ENCODE data around the gene CARNS1. TPM values are rescaled to one million over a fixed set of nuclear protein-coding genes. Genes with fewer than 3 reads are reported as not detected.

CARNS1 gene
- total RNA-seq (2014; rRNA removed; shearing (Covaris generic)): not detected in 2 replicates

- in situ Hi-C loops (cut with HindIII; ENCODE audit: low sequenced_read_pairs): no loop called here
- DNase-seq (ENCODE audit: low spot score): no peak
These were observed at the start of gene CARNS1 for GRCh38 chr11:67415501-67416304. Gene CARNS1, plus strand, starts transcription at chr11:67415678. Its CDS starts 522 bp downstream, at chr11:67416200.

- no peak for DNase-seq (ENCODE audit: low spot score)
- in situ Hi-C loops (cut with HindIII; ENCODE audit: low sequenced_read_pairs): no loop called here
These were observed 49.6 kb upstream of the CARNS1 start for GRCh38 chr11:67365736-67366444.

GRCh38 chr11:67366546-67366945, 48.9 kb upstream of the CARNS1 start:
- DNase-seq (ENCODE audit: low spot score): no peak
- in situ Hi-C loops (cut with HindIII; ENCODE audit: low sequenced_read_pairs): no loop called here

GRCh38 chr11:67366961-67367760, 48.3 kb upstream of the CARNS1 start:
- in situ Hi-C loops (cut with HindIII; ENCODE audit: low sequenced_read_pairs): no loop called here
- no peak for DNase-seq (ENCODE audit: low spot score)

- in situ Hi-C loops (cut with HindIII; ENCODE audit: low sequenced_read_pairs): no loop called here
- DNase-seq (ENCODE audit: low spot score): no peak
These were observed 47.7 kb upstream of the CARNS1 start for GRCh38 chr11:67367761-67368227.

- in situ Hi-C loops (cut with HindIII; ENCODE audit: low sequenced_read_pairs): no loop called here
- no peak for DNase-seq (ENCODE audit: low spot score)
These were observed 46.9 kb upstream of the CARNS1 start for GRCh38 chr11:67368621-67369020.

- DNase-seq (ENCODE audit: low spot score): no peak
- in situ Hi-C loops (cut with HindIII; ENCODE audit: low sequenced_read_pairs): no loop called here
These were observed 46.2 kb upstream of the CARNS1 start for GRCh38 chr11:67369275-67369674.

GRCh38 chr11:67369801-67370284, 45.6 kb upstream of the CARNS1 start:
- DNase-seq (ENCODE audit: low spot score): no peak
- in situ Hi-C loops (cut with HindIII; ENCODE audit: low sequenced_read_pairs): no loop called here

- in situ Hi-C loops (cut with HindIII; ENCODE audit: low sequenced_read_pairs): no loop called here
- no peak for DNase-seq (ENCODE audit: low spot score)
These were observed 45.0 kb upstream of the CARNS1 start for GRCh38 chr11:67370351-67371076.

GRCh38 chr11:67371189-67371910, 44.1 kb upstream of the CARNS1 start:
- in situ Hi-C loops (cut with HindIII; ENCODE audit: low sequenced_read_pairs): no loop called here
- DNase-seq (ENCODE audit: low spot score): no peak

GRCh38 chr11:67371911-67372320, 43.6 kb upstream of the CARNS1 start:
- no peak for DNase-seq (ENCODE audit: low spot score)
- in situ Hi-C loops (cut with HindIII; ENCODE audit: low sequenced_read_pairs): no loop called here

- in situ Hi-C loops (cut with HindIII; ENCODE audit: low sequenced_read_pairs): no loop called here
- DNase-seq (ENCODE audit: low spot score): no peak
These were observed 43.0 kb upstream of the CARNS1 start for GRCh38 chr11:67372321-67372992.

- DNase-seq (ENCODE audit: low spot score): no peak
- in situ Hi-C loops (cut with HindIII; ENCODE audit: low sequenced_read_pairs): no loop called here
These were observed 42.4 kb upstream of the CARNS1 start, which contains the start of gene CLCF1 for GRCh38 chr11:67372993-67373647. Gene CLCF1, minus strand, starts transcription at chr11:67373598. Its CDS starts 59 bp downstream, at chr11:67373539.

- peak; percentile 37 for DNase-seq (ENCODE audit: low spot score)
- in situ Hi-C loops (cut with HindIII; ENCODE audit: low sequenced_read_pairs): no loop called here
These were observed 41.6 kb upstream of the CARNS1 start for GRCh38 chr11:67373648-67374570.

- DNase-seq (ENCODE audit: low spot score): no peak
- in situ Hi-C loops (cut with HindIII; ENCODE audit: low sequenced_read_pairs): no loop called here
These were observed 40.8 kb upstream of the CARNS1 start for GRCh38 chr11:67374571-67375281.
